Parathyroid adenoma (tissue), 2 donors: ENCODE measurements around the gene SPATA33.

Experiments
- H2AFZ ChIP-seq: fragments of 300-600 bp; sonication (generic); one replicate; pipeline ENCODE4 v1.7.0; 2017; ENCODE audit warnings: antibody characterized with exemption, mild to moderate bottlenecking
- H3K27ac ChIP-seq: fragments of 300-600 bp; sonication (generic); one replicate; pipeline ENCODE4 v1.7.0; 2017
- H3K27me3 ChIP-seq: fragments of 300-600 bp; sonication (generic); one replicate; pipeline ENCODE4 v1.7.0; 2017; ENCODE audit warnings: low read length; ENCODE audit not compliant: control insufficient read depth, insufficient read depth
- H3K36me3 ChIP-seq: fragments of 300-600 bp; sonication (generic); one replicate; pipeline ENCODE4 v1.7.0; 2017; ENCODE audit warnings: low read length; ENCODE audit not compliant: control insufficient read depth, insufficient read depth
- H3K4me1 ChIP-seq: fragments of 300-600 bp; sonication (generic); one replicate; pipeline ENCODE4 v1.7.0; 2017; ENCODE audit warnings: control low read depth
- H3K4me2 ChIP-seq: fragments of 300-600 bp; sonication (generic); one replicate; pipeline ENCODE4 v1.7.0; 2017; ENCODE audit warnings: low read length
- H3K4me3 ChIP-seq: fragments of 300-600 bp; sonication (generic); one replicate; pipeline ENCODE4 v1.7.0; 2017; ENCODE audit warnings: low read depth, low read length
- H3K79me2 ChIP-seq: fragments of 300-600 bp; sonication (generic); one replicate; pipeline ENCODE4 v1.7.0; 2017; ENCODE audit warnings: control low read depth
- H3K9ac ChIP-seq: fragments of 300-600 bp; sonication (generic); one replicate; pipeline ENCODE4 v1.7.0; 2017; ENCODE audit warnings: mild to moderate bottlenecking
- H3K9me3 ChIP-seq: fragments of 300-600 bp; sonication (generic); one replicate; pipeline ENCODE4 v1.7.0; 2017; ENCODE audit warnings: low read length; ENCODE audit not compliant: control insufficient read depth
- CTCF ChIP-seq: fragments of 300-600 bp; sonication (generic); IDR thresholded peaks from one replicate; pipeline ENCODE4 v1.7.0; 2017; ENCODE audit warnings: antibody characterized with exemption, mild to moderate bottlenecking
- donor health status: primary hyperparathyroidism.

The SPATA33 gene

GRCh38 chr16:89616623-89617022 lies 41.0 kb upstream of the SPATA33 start:
- peak overlapping the region; percentile 36 for H3K27ac ChIP-seq
- no peaks in the 10 kb centered on the region for H3K27me3 ChIP-seq

GRCh38 chr16:89617036-89617435 lies 40.6 kb upstream of the SPATA33 start:
- Histone ChIP-seq H3K4me1 (no peaks in the 10 kb centered on the region), H3K4me3 (no peak overlapping the region), H2AFZ (no peak overlapping the region), H3K27me3 (no peaks in the 10 kb centered on the region), H3K79me2 (no peaks in the 10 kb centered on the region), H3K9ac (no peak overlapping the region), H3K27ac (peak overlapping the region; percentile 36), H3K36me3 (no peaks in the 10 kb centered on the region), H3K9me3 (no peaks in the 10 kb centered on the region), H3K4me2 (no peak overlapping the region)
- no peak for TF ChIP-seq CTCF

More at GRCh38 chr16:89616623-89617022, 41.0 kb upstream of the SPATA33 start:
- Histone ChIP-seq H3K79me2 (no peaks in the 10 kb centered on the region), H3K36me3 (no peaks in the 10 kb centered on the region), H3K4me2 (no peak overlapping the region), H3K9me3 (no peaks in the 10 kb centered on the region), H2AFZ (no peak overlapping the region), H3K9ac (no peak overlapping the region), H3K4me3 (no peak overlapping the region), H3K4me1 (no peaks in the 10 kb centered on the region)
- TF ChIP-seq CTCF, result no peak

- no peak overlapping the region for H3K4me3 ChIP-seq
- no peaks in the 10 kb centered on the region for H3K36me3 ChIP-seq
- H3K9ac ChIP-seq, result no peak overlapping the region
- no peak overlapping the region for H3K27ac ChIP-seq
- H3K27me3 ChIP-seq, result no peaks in the 10 kb centered on the region
- no peaks in the 10 kb centered on the region for H3K9me3 ChIP-seq
- no peak for TF ChIP-seq CTCF
- H2AFZ ChIP-seq, result no peak overlapping the region
- no peaks in the 10 kb centered on the region for H3K79me2 ChIP-seq
- no peak overlapping the region for H3K4me2 ChIP-seq
- no peaks in the 10 kb centered on the region for H3K4me1 ChIP-seq
Measured at GRCh38 chr16:89618109-89618998, 39.3 kb upstream of the SPATA33 start.

GRCh38 chr16:89619840-89620239 lies 37.8 kb upstream of the SPATA33 start:
- no peaks in the 10 kb centered on the region for H3K4me1 ChIP-seq
- no peaks in the 10 kb centered on the region for H3K36me3 ChIP-seq
- H3K4me2 ChIP-seq, result no peak overlapping the region
- H3K27ac ChIP-seq, result no peak overlapping the region
- no peak overlapping the region for H3K4me3 ChIP-seq
- no peak overlapping the region for H2AFZ ChIP-seq
- H3K9me3 ChIP-seq, result no peaks in the 10 kb centered on the region
- no peak overlapping the region for H3K9ac ChIP-seq
- H3K79me2 ChIP-seq, result no peaks in the 10 kb centered on the region
- TF ChIP-seq CTCF, result no peak
- no peaks in the 10 kb centered on the region for H3K27me3 ChIP-seq

GRCh38 chr16:89620406-89620841 lies 37.2 kb upstream of the SPATA33 start:
- no peak overlapping the region for H3K9ac ChIP-seq
- peaks cover 2% of the 10 kb centered on the region for H3K4me1 ChIP-seq
- no peaks in the 10 kb centered on the region for H3K27me3 ChIP-seq
- H2AFZ ChIP-seq, result no peak overlapping the region
- H3K27ac ChIP-seq, result no peak overlapping the region
- H3K4me3 ChIP-seq, result no peak overlapping the region
- no peaks in the 10 kb centered on the region for H3K36me3 ChIP-seq
- TF ChIP-seq CTCF, result no peak
- H3K79me2 ChIP-seq, result no peaks in the 10 kb centered on the region
- no peaks in the 10 kb centered on the region for H3K9me3 ChIP-seq
- H3K4me2 ChIP-seq, result no peak overlapping the region
